Measurements from ENCODE around the gene WARS2.
"Not testable (repeated sequence)": the region's sequence is repeated elsewhere in the genome, so short reads cannot be mapped to it uniquely, and the experiment has no call there.

The WARS2 gene

GRCh38 chr1:119140177-119141019, at the start of gene WARS2:
WARS2 (minus strand) TSS chr1:119140653; CDS start chr1:119140644, 9 bp downstream.
- Histone ChIP-seq H3K27me3 (ENCODE audit: control insufficient read depth, insufficient read depth, low read length) (no peaks in the 10 kb centered on the region), H3K9me3 (ENCODE audit: control insufficient read depth, low read length) (no peaks in the 10 kb centered on the region), H3K4me1 (ENCODE audit: control insufficient read depth, insufficient read depth, low read length) (peaks cover 6% of the 10 kb centered on the region), H3K9ac (ENCODE audit: low read length) (peak within 1 kb of the TSS; percentile 74), H3K36me3 (ENCODE audit: control insufficient read depth, insufficient read depth, low read length) (no peaks in the 10 kb centered on the region), H3K4me3 (ENCODE audit: low read length) (peak within 1 kb of the TSS; percentile 71)

- Histone ChIP-seq H3K4me3 (ENCODE audit: low read length) (no peak overlapping the region), H3K9me3 (ENCODE audit: control insufficient read depth, low read length) (no peaks in the 10 kb centered on the region), H3K9ac (ENCODE audit: low read length) (no peak overlapping the region), H3K36me3 (ENCODE audit: control insufficient read depth, insufficient read depth, low read length) (no peaks in the 10 kb centered on the region), H3K4me1 (ENCODE audit: control insufficient read depth, insufficient read depth, low read length) (no peaks in the 10 kb centered on the region), H3K27me3 (ENCODE audit: control insufficient read depth, insufficient read depth, low read length) (no peaks in the 10 kb centered on the region)
Observed at GRCh38 chr1:119188926-119189325, 48.5 kb upstream of the WARS2 start.

GRCh38 chr1:119187416-119187815, 47.0 kb upstream of the WARS2 start:
- no peaks in the 10 kb centered on the region for H3K4me1 ChIP-seq (ENCODE audit: control insufficient read depth, insufficient read depth, low read length)
- no peaks in the 10 kb centered on the region for H3K27me3 ChIP-seq (ENCODE audit: control insufficient read depth, insufficient read depth, low read length)
- no peaks in the 10 kb centered on the region for H3K9me3 ChIP-seq (ENCODE audit: control insufficient read depth, low read length)
- H3K4me3 ChIP-seq (ENCODE audit: low read length), result no peak overlapping the region
- H3K36me3 ChIP-seq (ENCODE audit: control insufficient read depth, insufficient read depth, low read length), result no peaks in the 10 kb centered on the region
- no peak overlapping the region for H3K9ac ChIP-seq (ENCODE audit: low read length)

GRCh38 chr1:119186471-119186870, 46.0 kb upstream of the WARS2 start:
- Histone ChIP-seq H3K4me1 (ENCODE audit: control insufficient read depth, insufficient read depth, low read length) (no peaks in the 10 kb centered on the region), H3K36me3 (ENCODE audit: control insufficient read depth, insufficient read depth, low read length) (no peaks in the 10 kb centered on the region), H3K27me3 (ENCODE audit: control insufficient read depth, insufficient read depth, low read length) (no peaks in the 10 kb centered on the region), H3K9me3 (ENCODE audit: control insufficient read depth, low read length) (no peaks in the 10 kb centered on the region), H3K9ac (ENCODE audit: low read length) (no peak overlapping the region), H3K4me3 (ENCODE audit: low read length) (no peak overlapping the region)

- H3K27me3 ChIP-seq (ENCODE audit: control insufficient read depth, insufficient read depth, low read length), result no peaks in the 10 kb centered on the region
- H3K9ac ChIP-seq (ENCODE audit: low read length), result no peak overlapping the region
- H3K9me3 ChIP-seq (ENCODE audit: control insufficient read depth, low read length), result no peaks in the 10 kb centered on the region
- no peak overlapping the region for H3K4me3 ChIP-seq (ENCODE audit: low read length)
- peaks cover 3% of the 10 kb centered on the region for H3K4me1 ChIP-seq (ENCODE audit: control insufficient read depth, insufficient read depth, low read length)
- no peaks in the 10 kb centered on the region for H3K36me3 ChIP-seq (ENCODE audit: control insufficient read depth, insufficient read depth, low read length)
Observed at GRCh38 chr1:119184972-119185371, 44.5 kb upstream of the WARS2 start.

- Histone ChIP-seq H3K36me3 (ENCODE audit: control insufficient read depth, insufficient read depth, low read length) (no peaks in the 10 kb centered on the region), H3K9ac (ENCODE audit: low read length) (no peak overlapping the region), H3K27me3 (ENCODE audit: control insufficient read depth, insufficient read depth, low read length) (no peaks in the 10 kb centered on the region), H3K4me3 (ENCODE audit: low read length) (no peak overlapping the region), H3K4me1 (ENCODE audit: control insufficient read depth, insufficient read depth, low read length) (peaks cover 3% of the 10 kb centered on the region), H3K9me3 (ENCODE audit: control insufficient read depth, low read length) (no peaks in the 10 kb centered on the region)
Observed at GRCh38 chr1:119181218-119181617, 40.8 kb upstream of the WARS2 start.

- Histone ChIP-seq H3K36me3 (ENCODE audit: control insufficient read depth, insufficient read depth, low read length) (no peaks in the 10 kb centered on the region), H3K9me3 (ENCODE audit: control insufficient read depth, low read length) (no peaks in the 10 kb centered on the region)
Observed at GRCh38 chr1:119179051-119179450, 38.6 kb upstream of the WARS2 start.

GRCh38 chr1:119172927-119173326, 32.5 kb upstream of the WARS2 start:
- H3K4me3 ChIP-seq (ENCODE audit: low read length); H3K4me1 ChIP-seq (ENCODE audit: control insufficient read depth, insufficient read depth, low read length); H3K27me3 ChIP-seq (ENCODE audit: control insufficient read depth, insufficient read depth, low read length); H3K9ac ChIP-seq (ENCODE audit: low read length); H3K9me3 ChIP-seq (ENCODE audit: control insufficient read depth, low read length); H3K36me3 ChIP-seq (ENCODE audit: control insufficient read depth, insufficient read depth, low read length): not testable (repeated sequence)

More at GRCh38 chr1:119179051-119179450, 38.6 kb upstream of the WARS2 start:
- H3K4me1 ChIP-seq (ENCODE audit: control insufficient read depth, insufficient read depth, low read length), result peaks cover 3% of the 10 kb centered on the region
- H3K4me3 ChIP-seq (ENCODE audit: low read length), result no peak overlapping the region
- H3K9ac ChIP-seq (ENCODE audit: low read length), result no peak overlapping the region
- H3K27me3 ChIP-seq (ENCODE audit: control insufficient read depth, insufficient read depth, low read length), result no peaks in the 10 kb centered on the region

GRCh38 chr1:119171381-119172010, 31.0 kb upstream of the WARS2 start:
- not testable (repeated sequence) for H3K9me3 ChIP-seq (ENCODE audit: control insufficient read depth, low read length); H3K27me3 ChIP-seq (ENCODE audit: control insufficient read depth, insufficient read depth, low read length); H3K4me1 ChIP-seq (ENCODE audit: control insufficient read depth, insufficient read depth, low read length); H3K4me3 ChIP-seq (ENCODE audit: low read length); H3K36me3 ChIP-seq (ENCODE audit: control insufficient read depth, insufficient read depth, low read length); H3K9ac ChIP-seq (ENCODE audit: low read length)

- H3K9ac ChIP-seq (ENCODE audit: low read length), result no peak overlapping the region
- H3K9me3 ChIP-seq (ENCODE audit: control insufficient read depth, low read length), result no peaks in the 10 kb centered on the region
- H3K36me3 ChIP-seq (ENCODE audit: control insufficient read depth, insufficient read depth, low read length), result no peaks in the 10 kb centered on the region
- no peaks in the 10 kb centered on the region for H3K4me1 ChIP-seq (ENCODE audit: control insufficient read depth, insufficient read depth, low read length)
- no peaks in the 10 kb centered on the region for H3K27me3 ChIP-seq (ENCODE audit: control insufficient read depth, insufficient read depth, low read length)
- H3K4me3 ChIP-seq (ENCODE audit: low read length), result no peak overlapping the region
Observed at GRCh38 chr1:119163396-119163795, 22.9 kb upstream of the WARS2 start.

GRCh38 chr1:119160866-119161265, 20.4 kb upstream of the WARS2 start:
- Histone ChIP-seq H3K9me3 (ENCODE audit: control insufficient read depth, low read length) (no peaks in the 10 kb centered on the region), H3K27me3 (ENCODE audit: control insufficient read depth, insufficient read depth, low read length) (no peaks in the 10 kb centered on the region), H3K36me3 (ENCODE audit: control insufficient read depth, insufficient read depth, low read length) (no peaks in the 10 kb centered on the region), H3K4me3 (ENCODE audit: low read length) (no peak overlapping the region), H3K4me1 (ENCODE audit: control insufficient read depth, insufficient read depth, low read length) (no peaks in the 10 kb centered on the region), H3K9ac (ENCODE audit: low read length) (no peak overlapping the region)

GRCh38 chr1:119160409-119160808, 20.0 kb upstream of the WARS2 start:
- no peaks in the 10 kb centered on the region for H3K27me3 ChIP-seq (ENCODE audit: control insufficient read depth, insufficient read depth, low read length)
- no peak overlapping the region for H3K4me3 ChIP-seq (ENCODE audit: low read length)
- no peaks in the 10 kb centered on the region for H3K36me3 ChIP-seq (ENCODE audit: control insufficient read depth, insufficient read depth, low read length)
- H3K9me3 ChIP-seq (ENCODE audit: control insufficient read depth, low read length), result no peaks in the 10 kb centered on the region
- H3K4me1 ChIP-seq (ENCODE audit: control insufficient read depth, insufficient read depth, low read length), result no peaks in the 10 kb centered on the region
- no peak overlapping the region for H3K9ac ChIP-seq (ENCODE audit: low read length)

All from mucosa of stomach (tissue), 1 donor.